Activated CD8-positive, alpha-beta T cell treated with anti-CD3 and anti-CD28 coated beads for 36 hours (primary cell): ENCODE measurements around the gene EHMT1. TPM values are rescaled to one million over a fixed set of nuclear protein-coding genes. Genes with fewer than 3 reads are reported as not detected.

Source experiments
- ATAC-seq: fragments of 200-7000 bp; cut with Tn5 transposase; one replicate; pipeline ENCODE4 v1.10.0; 2021; ENCODE audit warnings: mild to moderate bottlenecking, moderate library complexity
- CTCF ChIA-PET: fragments of 350-600 bp; sonication (Branson Sonifier 250); formaldehyde crosslinking; loops from one replicate; lab custom pipeline; 2021; ENCODE audit warnings: antibody characterized with exemption; lab: Charles Lee
- POLR2A ChIA-PET: fragments of 350-600 bp; sonication (Branson Sonifier 250); formaldehyde crosslinking; loops from one replicate; lab custom pipeline; 2021; ENCODE audit warnings: antibody characterized with exemption; lab: Charles Lee
- DNase-seq: peaks from one replicate; pipeline ENCODE4 v3.0.0-alpha.2; 2020
- H3K27ac Mint-ChIP-seq: one replicate; pipeline ENCODE4 v1.8.0; 2021; ENCODE audit warnings: mild to moderate bottlenecking, mixed read lengths
- H3K27me3 Mint-ChIP-seq: one replicate; pipeline ENCODE4 v1.8.0; 2021; ENCODE audit warnings: mixed read lengths
- H3K36me3 Mint-ChIP-seq: one replicate; pipeline ENCODE4 v1.8.0; 2021; ENCODE audit warnings: low read depth, mixed read lengths
- H3K4me1 Mint-ChIP-seq: one replicate; pipeline ENCODE4 v1.8.0; 2021; ENCODE audit warnings: low read depth, mixed read lengths
- H3K4me3 Mint-ChIP-seq: one replicate; pipeline ENCODE4 v1.8.0; 2021; ENCODE audit warnings: mild to moderate bottlenecking, moderate library complexity, mixed read lengths
- H3K9me3 Mint-ChIP-seq: one replicate; pipeline ENCODE4 v1.8.0; 2021; ENCODE audit warnings: mixed read lengths
- CTCF ChIP-seq: fragments of 200-600 bp; IDR thresholded peaks from one replicate; pipeline ENCODE4 v1.8.0; 2022; ENCODE audit warnings: antibody characterized with exemption, mild to moderate bottlenecking
- intact Hi-C: fragments of 100-400 bp; cut with micrococcal nuclease; formaldehyde crosslinking; loops from one replicate; pipeline ENCODE4 v1.10.0; 2022
- total RNA-seq, 2 experiments: library from RNA; stranded (reverse); gene quantifications; one replicate each; pipeline ENCODE4 v1.2.3, GENCODE V29; 2021

EHMT1 gene
- total RNA-seq, 2 experiments from 2014 or later: 62.1 to 67.1 TPM

- no peak for ATAC-seq
- H3K4me1 Mint-ChIP-seq: no peaks in the 10 kb centered on the region
- intact Hi-C loops: no loop called here
Observed at GRCh38 chr9:137853392-137853995, 234.7 kb downstream of the EHMT1 start.

GRCh38 chr9:137860361-137860760, 241.6 kb downstream of the EHMT1 start:
- peaks cover 23% of the 10 kb centered on the region for H3K9me3 Mint-ChIP-seq
- POLR2A ChIA-PET: no interaction called here
- TF ChIP-seq CTCF: no peak

More at GRCh38 chr9:137853392-137853995, 234.7 kb downstream of the EHMT1 start:
- no peak overlapping the region for H3K4me3 Mint-ChIP-seq
- peaks cover 4% of the 10 kb centered on the region for H3K36me3 Mint-ChIP-seq
- H3K27ac Mint-ChIP-seq: no peak overlapping the region
- H3K27me3 Mint-ChIP-seq: no peaks in the 10 kb centered on the region
- ChIA-PET CTCF (no interaction called here), POLR2A (no interaction called here)
- no peak for DNase-seq
- peaks cover 19% of the 10 kb centered on the region for H3K9me3 Mint-ChIP-seq
- no peak for TF ChIP-seq CTCF

GRCh38 chr9:137865581-137866145, 246.9 kb downstream of the EHMT1 start:
- no peak overlapping the region for H3K4me3 Mint-ChIP-seq
- DNase-seq (no peak), ATAC-seq (no peak)
- peaks cover 9% of the 10 kb centered on the region for H3K9me3 Mint-ChIP-seq
- peaks cover 13% of the 10 kb centered on the region for H3K27me3 Mint-ChIP-seq
- ChIA-PET CTCF (no interaction called here), POLR2A (no interaction called here)
- no peak overlapping the region for H3K27ac Mint-ChIP-seq
- intact Hi-C loops: no loop called here
- no peaks in the 10 kb centered on the region for H3K36me3 Mint-ChIP-seq
- no peak for TF ChIP-seq CTCF
- no peaks in the 10 kb centered on the region for H3K4me1 Mint-ChIP-seq

More at GRCh38 chr9:137860361-137860760, 241.6 kb downstream of the EHMT1 start:
- no peaks in the 10 kb centered on the region for H3K4me1 Mint-ChIP-seq
- no peaks in the 10 kb centered on the region for H3K27me3 Mint-ChIP-seq
- ATAC-seq (no peak), DNase-seq (no peak)
- CTCF ChIA-PET: no interaction called here
- H3K27ac Mint-ChIP-seq: no peak overlapping the region
- peaks cover 7% of the 10 kb centered on the region for H3K36me3 Mint-ChIP-seq
- H3K4me3 Mint-ChIP-seq: no peak overlapping the region
- intact Hi-C loops: no loop called here

- CTCF ChIA-PET: no interaction called here
- intact Hi-C loops: no loop called here
- POLR2A ChIA-PET: no interaction called here
- ATAC-seq (no peak), DNase-seq (no peak)
- H3K4me3 Mint-ChIP-seq: no peak overlapping the region
- no peaks in the 10 kb centered on the region for H3K36me3 Mint-ChIP-seq
- no peak for TF ChIP-seq CTCF
- no peaks in the 10 kb centered on the region for H3K4me1 Mint-ChIP-seq
- H3K27ac Mint-ChIP-seq: no peak overlapping the region
- peaks cover 13% of the 10 kb centered on the region for H3K27me3 Mint-ChIP-seq
- peaks cover 6% of the 10 kb centered on the region for H3K9me3 Mint-ChIP-seq
Observed at GRCh38 chr9:137866226-137867141, 247.7 kb downstream of the EHMT1 start.

GRCh38 chr9:137870432-137870831, 251.6 kb downstream of the EHMT1 start:
- H3K27me3 Mint-ChIP-seq: peaks cover 25% of the 10 kb centered on the region
- H3K27ac Mint-ChIP-seq: no peak overlapping the region
- no peak for TF ChIP-seq CTCF
- H3K4me1 Mint-ChIP-seq: no peaks in the 10 kb centered on the region
- ChIA-PET POLR2A (no interaction called here), CTCF (no interaction called here)
- no peak overlapping the region for H3K4me3 Mint-ChIP-seq
- no peaks in the 10 kb centered on the region for H3K9me3 Mint-ChIP-seq
- ATAC-seq: no peak
- no peaks in the 10 kb centered on the region for H3K36me3 Mint-ChIP-seq
- DNase-seq: no peak
- intact Hi-C loops: no loop called here
